HG03432 (cell line): ENCODE results near the gene COX7B2.

ENCODE experiments used
- ATAC-seq: cut with Tn5 transposase; IDR thresholded peaks from one replicate; pipeline ENCODE4 v1.9.1; 2021; ENCODE audit warnings: mild to moderate bottlenecking, moderate library complexity; ENCODE audit not compliant: unreplicated experiment

COX7B2 gene

DNA sequence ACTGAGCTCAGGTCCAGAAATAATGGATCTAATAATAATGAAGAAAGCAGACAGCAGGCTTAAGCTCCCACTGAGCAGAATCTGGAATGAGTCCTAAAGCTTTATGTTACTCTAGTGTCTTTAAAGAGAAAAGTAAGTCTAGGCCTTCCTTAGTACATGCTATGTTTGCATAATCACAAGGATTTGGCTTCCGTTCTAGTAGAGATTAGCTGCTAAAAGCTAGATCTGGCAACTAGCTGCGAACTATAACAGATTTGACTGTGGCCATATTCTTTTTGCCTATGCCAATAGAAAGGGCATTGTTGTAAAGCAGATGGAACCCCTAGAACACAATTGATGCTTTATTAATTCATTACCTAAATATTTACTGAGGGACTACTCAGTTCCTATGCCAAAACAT lies 19.0 kb downstream of the COX7B2 start:
- ATAC-seq, result no peak

DNA sequence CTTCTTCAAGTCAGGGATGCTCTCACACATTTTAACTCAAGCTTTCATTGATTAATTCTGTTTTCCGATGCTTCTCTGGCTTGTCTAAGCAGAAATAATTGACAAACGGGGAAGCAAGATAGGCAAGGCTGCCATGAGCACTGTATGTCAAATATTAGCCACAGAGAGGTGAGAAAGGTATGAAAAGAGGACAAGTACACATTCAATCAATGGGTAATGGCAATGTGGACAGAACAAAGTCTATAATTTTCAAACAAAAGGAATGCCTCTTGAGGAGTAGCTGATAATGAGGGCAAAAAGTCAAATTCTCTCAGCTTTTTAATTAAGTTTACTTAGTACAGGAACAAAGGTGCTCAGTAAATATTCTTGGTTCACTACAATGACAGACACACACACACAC lies 19.6 kb downstream of the COX7B2 start:
- no peak for ATAC-seq

DNA sequence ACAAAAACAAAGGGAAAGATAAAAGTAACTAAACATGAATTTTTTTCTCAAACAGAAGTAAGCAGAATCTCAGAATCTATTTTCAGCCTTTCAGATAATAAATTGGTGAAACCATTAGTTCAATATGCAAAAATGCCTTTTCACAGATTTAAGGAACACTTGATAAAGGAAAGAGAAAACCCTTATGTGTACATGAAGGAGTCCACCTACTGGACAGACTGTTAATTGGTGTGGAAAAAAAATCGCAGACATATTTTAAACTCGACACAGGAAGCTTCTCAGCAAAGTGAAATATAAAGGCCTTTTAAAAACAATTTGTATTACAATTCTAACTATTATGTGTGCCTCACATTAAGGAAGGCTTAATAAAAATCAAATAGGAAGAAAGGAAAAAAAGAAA lies 22.3 kb downstream of the COX7B2 start:
- no peak for ATAC-seq

DNA sequence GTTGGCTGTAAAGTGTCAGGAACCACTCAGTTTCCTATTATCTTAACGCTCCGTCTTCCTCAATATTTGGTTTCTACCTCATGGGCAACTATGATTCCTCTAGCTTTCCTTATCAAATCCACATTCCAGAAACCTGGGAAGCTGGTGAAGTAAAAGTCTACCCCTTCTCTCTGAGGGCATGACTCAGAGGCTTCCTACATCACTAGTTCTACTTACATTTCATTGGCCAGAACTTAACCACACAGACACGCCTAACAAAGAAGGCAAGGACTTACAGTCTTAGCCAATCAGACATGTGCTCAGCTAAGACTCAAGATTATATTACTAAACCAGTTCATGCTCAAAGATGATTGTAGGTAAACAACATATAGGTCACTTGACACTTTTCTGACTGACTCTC lies 30.4 kb downstream of the COX7B2 start:
- no peak for ATAC-seq

DNA sequence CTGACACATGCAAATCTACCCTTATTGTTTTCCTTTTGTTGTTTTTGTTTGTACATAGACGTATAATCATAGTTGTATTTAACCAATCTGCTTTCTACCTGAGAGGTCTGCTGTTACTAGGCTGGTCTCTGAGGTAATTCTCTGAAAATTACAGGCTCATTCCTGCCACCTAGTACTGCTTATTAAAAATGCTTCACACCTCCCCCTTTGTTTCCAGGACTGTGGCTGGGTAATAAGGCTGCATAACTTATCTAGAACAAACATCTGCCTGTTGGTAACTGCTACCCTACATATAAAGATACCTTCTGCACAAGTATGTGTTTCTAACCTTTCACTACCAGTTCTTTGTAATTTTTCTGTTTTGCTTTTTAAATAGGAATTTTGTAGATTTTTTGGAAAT lies 34.2 kb downstream of the COX7B2 start:
- no peak for ATAC-seq

DNA sequence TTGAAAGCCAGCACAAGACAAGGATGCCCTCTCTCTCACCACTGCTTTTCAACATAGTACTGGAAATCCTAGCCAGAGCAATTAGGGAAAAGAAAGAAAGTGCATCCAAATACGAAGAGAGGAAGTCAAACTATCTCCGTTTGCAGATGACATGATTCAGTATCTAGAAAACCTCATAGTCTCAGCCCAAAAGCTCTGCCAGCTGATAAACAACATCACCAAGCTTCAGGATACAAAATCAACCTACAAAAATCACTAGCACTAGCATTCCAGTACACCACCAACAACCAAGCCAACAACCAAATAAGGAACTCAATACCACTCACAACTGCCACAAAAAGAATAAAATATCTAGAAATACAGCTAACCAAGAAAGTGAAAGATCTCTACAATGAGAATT lies 38.6 kb downstream of the COX7B2 start:
- ATAC-seq, result no peak

DNA sequence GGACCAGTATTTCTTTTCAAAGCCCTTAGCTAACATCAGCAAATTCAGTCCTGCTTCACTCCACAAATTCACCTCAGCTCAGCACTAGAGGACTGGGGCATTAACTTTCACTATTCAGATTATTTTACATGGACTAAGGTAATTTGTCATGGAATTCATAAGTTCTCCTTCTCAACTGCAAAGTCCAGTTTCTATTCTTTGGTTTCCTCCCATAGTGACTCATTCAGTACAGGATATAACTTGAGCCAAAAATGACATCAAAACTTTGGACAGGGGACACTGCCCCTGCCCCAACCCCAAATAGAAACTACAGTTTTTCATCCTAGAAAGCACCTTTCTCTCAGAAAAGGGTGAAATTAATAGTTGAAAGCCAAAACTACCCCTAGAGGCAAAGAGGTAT lies 52.7 kb downstream of the COX7B2 start:
- ATAC-seq, result no peak

DNA sequence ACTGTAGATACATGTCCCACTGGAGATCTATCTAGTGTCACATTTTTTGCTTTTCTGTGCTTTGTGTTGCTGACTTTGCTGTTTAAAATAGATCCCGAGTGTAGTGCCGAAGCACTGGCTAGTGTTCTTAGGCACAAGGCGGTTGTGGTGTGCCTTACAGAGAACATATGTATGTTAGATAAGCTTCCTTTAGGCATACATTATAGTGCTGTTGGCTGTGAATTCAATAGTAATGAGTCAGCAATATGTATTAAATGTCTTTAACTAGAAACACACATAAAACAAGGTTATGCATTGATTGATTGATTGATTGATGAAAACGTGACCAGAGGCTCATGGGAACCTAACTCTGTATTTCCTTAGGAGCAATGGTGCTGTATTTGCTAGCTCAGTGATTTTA lies 56.2 kb downstream of the COX7B2 start:
- no peak for ATAC-seq

DNA sequence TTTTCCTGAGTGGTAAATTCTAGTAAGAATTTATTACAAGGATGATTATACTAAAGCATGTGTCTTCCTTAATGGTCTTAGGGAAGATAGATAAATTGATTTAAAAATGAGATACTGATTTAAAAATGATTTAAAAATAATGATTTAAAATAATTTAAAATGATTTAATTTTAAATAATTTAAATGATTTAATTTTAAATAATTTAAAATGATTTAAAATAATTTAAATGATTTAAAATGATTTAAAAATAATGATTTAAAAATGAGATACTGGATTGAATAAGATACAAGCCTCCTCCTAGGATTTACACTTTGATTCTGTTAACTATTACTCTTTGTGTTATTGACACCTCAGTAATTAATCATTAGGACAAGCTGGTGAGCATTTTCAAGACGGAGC lies 59.0 kb downstream of the COX7B2 start:
- no peak for ATAC-seq

DNA sequence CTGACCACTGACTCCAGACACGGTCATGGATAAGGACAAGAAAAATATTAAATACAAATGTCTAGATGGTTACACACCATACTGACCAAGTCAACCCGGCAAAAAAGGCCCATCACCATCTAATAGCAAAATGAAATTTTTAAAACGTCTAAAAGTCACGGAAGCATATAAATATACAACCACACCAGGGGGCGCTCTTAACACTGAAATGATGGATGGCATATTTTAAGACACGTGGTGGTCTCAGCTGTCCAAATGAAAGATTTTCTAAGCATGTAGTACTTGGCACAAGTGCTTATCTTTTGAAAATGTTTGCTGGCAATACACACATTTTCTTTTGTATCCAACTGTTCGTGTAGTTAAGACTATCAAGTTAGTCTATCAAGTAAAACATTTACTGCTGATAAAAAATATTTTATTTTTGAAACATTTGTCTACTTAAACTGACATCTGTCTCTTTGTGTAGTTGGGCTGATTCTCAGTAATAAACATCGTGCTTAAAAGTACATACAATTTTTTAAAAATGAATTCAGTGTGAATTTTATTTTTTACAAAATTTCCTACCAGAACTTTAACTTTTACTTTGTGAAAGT lies 64.6 kb downstream of the COX7B2 start:
- ATAC-seq, result peak; percentile 78

DNA sequence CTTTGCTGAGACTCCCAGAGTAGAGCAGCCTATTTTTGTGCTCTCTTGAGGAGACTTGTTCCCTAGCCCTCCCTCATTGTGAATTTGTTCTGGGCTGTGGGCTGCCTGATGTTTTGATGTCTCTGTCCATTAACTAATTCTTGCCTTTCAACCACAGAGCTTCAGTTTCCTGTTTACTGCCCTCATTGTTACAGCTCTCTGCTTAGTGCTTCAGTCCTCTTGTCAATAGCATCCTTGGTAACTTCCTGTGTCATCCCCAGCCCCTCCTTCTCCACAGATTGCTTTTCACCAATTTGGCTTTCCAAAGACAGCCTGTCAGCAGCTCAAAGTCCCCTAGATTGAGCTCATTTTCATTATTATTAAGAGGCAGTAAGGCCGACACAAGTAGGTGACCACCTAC lies 69.9 kb downstream of the COX7B2 start:
- ATAC-seq, result peak; percentile 76

DNA sequence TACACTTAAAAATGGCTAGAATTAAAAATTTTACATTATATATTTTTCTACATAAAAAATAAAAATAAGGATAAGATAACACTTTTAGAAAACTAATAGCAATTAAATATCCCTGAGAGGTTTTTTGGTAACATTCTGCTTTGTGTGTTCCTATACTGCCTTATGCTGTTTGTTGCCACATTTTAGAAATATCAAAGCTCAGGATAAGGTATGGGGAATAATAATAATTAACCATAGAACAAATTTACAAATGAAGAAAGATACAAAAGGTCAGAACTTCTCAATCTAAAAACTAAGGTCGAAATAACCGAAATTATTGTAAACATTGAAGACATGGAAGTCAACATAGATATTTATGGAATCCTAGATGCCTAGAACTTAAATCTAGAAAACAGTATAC lies 71.4 kb downstream of the COX7B2 start:
- no peak for ATAC-seq

DNA sequence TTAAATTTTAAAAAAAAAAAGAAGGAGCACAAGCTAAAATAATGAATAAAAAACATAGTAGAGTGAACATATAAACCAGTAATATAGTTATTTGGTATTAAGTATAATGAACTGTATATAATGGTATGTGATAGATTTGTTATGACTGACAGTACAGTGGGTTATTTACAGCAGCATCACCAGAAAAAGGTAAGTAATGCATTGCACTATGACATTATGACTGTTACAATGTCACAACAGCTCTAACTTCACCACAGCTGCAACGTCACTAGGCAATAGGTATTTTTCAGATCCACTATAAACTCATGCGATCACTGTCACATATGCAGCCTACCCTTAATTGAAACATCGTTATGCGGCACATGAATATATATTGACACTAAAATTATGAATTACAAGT lies 72.5 kb downstream of the COX7B2 start:
- no peak for ATAC-seq

DNA sequence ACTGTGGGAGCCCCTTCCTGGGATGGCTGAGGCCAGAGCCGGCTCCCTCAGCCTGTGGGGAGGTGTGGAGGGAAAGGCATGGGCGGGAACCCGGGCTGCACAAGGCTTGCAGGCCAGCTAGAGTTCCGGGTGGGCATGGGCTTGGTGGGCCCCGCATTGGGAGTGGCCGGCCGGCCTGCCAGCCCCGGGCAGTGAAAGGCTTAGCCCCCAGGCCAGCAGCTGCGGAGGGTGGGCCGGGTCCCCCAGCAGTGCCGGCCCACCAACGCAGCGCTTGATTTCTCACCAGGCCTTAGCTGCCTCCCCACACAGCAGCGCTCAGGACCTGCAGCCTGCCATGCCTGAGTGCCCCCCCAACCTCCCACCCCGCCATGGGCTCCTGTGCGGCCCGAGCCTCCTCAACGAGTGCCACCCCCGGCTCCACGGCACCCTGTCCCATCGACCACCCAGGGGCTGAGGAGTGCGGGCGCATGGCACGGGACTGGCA lies 78.0 kb downstream of the COX7B2 start:
- ATAC-seq, result no peak

DNA sequence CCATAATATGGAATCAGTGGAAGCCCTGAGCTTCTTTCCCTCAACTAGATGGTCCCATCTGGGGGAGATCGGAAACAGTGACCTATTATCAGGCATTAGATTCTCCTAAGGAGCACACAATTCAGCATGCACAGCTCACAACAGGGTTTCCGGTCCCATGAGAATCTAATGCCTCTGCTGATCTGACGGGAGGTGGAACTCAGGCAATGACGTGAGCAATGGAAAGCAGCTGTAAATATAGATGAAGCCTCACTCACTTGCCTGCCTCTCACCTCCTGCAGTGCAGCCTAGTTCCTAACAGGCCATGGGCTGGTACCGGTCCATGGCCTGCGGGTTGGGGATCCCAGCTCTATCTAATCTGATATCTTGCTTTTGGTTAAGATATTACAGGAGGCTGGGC lies 88.9 kb downstream of the COX7B2 start:
- ATAC-seq, result no peak

DNA sequence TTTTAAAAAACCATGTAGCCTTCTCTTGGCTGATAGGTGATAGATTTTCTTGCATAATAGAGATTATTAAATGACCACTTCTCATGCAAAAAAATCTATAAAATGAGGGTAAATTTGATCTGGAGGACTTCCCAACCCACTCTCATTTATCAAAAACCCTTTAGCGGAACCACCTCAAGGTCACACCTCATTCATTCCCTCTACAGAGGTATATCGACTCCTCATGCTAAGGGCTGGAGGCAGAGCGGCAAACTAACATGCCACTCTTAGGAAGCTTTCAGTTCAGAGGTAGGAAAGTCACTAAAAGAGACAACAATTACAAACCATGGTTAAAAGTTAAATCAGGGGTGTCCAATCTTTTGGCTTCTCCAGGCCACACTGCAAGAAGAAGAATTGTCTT lies 90.0 kb downstream of the COX7B2 start:
- no peak for ATAC-seq

DNA sequence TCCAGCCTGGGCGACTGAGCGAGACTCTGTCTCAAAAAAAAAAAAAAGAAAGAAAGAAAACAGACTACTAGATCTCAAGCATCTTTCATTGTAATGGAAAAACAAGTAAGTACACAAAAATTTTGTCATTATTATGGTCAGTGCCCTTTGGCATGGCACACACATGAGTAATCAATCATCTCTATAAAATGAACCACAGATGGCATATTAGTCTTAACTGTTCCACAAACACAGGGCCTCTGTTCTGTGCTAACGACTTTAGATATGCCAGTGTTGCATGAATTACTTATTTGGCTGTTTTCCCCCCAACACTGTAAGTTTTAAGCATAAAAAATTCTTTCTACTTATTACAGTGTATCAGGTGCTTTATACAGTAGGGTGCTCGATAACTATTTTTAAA lies 90.4 kb downstream of the COX7B2 start:
- no peak for ATAC-seq

DNA sequence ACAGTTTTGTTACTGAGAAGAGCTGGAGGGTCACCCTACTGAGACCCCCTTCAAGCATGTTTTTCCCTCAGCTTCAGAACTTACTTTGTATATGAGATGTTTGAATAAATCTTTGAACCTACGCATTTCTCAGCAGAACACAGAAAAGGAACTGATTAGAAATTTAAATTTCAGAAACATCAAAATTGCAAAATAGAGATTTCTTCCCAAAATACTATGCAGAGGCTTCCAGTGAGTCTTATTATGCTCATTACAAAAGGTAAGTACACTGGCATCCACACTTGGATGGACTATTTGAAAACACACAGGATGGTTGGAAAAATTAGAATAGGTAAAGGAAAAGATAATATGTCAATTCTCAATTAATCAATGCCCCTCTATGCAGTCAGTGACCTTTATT lies 91.2 kb downstream of the COX7B2 start:
- no peak for ATAC-seq

DNA sequence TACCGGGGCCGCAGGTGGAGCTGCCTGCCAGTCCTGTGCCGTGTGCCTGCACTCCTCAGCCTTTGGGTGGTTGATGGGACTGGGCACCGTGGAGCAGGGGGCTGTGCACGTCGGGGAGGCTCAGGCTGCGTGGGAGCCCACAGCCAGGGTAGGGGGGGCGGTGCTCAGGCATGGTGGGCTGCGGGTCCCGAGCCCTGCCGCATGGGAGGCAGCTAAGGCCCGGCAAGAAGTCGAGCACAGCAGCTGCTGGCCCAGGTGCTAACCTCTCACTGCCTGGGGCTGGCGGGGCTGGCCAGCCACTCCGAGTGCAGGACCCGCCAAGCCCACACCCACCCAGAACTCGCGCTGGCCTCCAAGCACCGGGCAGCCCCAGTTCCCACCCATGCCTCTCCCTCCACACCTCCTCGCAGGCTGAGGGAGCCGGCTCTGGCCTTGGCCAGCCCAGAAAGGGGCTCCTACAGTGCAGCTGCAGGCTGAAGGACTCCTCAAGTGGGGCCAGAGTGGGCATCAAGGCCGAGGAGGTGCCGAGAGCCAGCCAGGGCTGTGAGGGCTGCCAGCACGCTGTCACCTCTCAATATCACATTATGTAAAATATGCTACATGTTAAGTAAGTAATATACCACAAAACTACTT lies 104.1 kb downstream of the COX7B2 start:
- no peak for ATAC-seq

DNA sequence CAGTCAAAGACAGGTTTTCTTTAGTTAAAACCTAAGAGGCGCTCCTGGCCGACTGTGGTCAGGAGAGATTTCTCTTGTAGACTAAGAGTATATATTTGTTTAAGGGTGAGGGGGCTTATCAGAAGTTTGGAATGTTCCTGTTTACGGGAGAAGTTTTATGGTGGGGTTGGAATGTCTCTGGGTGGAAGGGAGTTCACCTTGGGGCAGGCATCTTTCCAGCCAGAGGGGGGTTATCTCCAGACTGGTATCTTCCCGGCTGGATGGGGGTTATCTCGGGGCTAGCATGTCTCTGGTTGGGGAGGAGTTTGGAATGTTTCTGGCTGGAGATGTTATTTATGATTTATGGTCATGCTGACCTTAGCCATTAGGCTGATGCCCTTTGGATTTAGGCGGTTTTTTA lies 116.0 kb downstream of the COX7B2 start:
- ATAC-seq, result no peak

DNA sequence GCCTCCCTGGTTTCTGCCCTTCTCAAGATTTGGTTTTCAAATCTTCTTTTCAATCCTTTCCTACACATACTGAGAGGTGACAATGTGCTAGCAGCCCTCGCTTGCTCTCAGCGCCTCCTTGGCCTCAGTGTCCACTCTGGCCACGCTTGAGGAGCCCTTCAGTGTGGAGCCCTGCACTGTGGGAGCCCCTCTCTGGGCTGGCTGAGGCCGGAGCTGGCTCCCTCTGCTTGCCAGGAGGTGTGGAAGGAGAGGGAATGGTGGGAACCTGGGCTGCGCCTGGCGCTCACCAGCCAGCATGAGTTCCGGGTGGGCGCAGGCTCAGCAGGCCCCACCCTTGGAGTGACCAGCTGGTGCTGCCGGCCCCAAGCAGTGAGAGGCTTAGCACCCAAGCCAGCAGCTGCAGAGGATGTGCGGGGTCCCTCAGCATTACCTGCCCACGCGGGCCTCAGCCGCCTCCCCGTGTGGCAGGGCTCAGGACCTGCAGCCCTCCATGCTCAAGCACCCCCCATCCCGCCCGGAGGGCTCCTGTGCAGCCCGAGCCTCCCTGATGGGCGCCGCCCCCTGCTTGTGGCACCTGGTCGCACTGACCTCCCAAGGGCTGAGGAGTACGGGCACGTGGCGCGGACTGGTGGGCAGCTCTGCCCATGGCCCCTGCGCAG lies 127.5 kb downstream of the COX7B2 start:
- ATAC-seq, result no peak

DNA sequence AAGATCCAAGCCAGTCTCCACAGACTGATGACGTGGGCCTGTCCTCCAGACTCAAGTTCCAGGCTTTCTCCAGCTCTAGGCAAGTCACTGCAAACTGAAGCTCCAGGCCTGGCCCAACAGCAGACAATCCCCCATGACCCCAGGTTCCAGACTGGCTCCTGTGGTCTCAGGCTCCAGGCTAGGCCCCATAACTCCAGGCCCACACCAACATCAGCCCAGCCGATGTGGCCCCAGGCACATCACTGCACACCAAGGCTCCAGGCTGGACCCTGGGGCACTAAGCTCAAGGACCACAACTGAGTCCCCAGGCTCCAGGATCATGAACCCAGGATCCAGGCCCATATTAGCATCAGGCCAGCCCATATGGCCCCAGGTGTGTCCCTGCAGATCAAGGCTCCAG lies 143.6 kb downstream of the COX7B2 start:
- no peak for ATAC-seq

DNA sequence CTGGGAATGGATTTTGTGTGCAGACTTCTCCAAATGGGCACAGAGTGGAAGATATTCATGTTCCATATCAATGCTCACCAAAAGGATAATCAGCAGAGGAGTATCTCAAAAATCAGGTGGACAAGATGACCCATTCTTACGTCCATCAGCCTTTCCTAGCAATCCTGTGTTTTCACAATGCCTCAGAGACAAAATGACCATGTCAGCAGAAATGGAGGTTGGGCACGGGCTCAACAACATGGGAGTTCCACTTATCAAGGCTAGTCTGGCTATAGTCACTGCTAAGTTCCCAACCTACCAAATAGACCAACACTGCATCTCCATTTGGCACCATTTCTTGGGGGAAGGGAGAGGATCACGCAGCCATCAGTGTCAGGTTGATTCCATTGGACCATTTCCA lies 179.0 kb downstream of the COX7B2 start:
- no peak for ATAC-seq
